ENCODE results near the gene CA10. TPM values are rescaled to one million over a fixed set of nuclear protein-coding genes. Genes with fewer than 3 reads are reported as not detected.

The CA10 gene
- total and polyA plus RNA-seq, 11 donors = not detected

DNA sequence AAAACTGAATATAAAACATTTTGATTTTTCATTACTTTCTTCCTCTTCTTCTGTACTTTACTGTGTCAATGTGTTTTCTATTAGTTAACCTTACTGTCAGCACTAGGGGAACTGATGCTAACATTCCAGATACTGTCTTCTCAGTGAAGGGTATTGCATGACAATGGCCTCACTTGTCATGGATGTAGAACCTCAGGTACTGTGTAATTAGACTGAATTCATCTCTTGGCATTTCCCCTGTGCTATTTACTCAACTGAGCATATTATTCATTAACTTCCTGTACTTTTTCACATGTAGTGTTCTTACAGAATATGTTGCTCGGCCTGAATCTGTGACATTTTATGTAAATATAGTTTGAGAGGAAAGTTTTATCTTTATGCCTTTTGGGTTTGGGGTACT lies 237.0 kb downstream of the CA10 start:
- ATAC-seq (no peak), DNase-seq (no peak)
- Histone ChIP-seq H3K36me3 (no peaks in the 10 kb centered on the region), H3K27me3 (no peaks in the 10 kb centered on the region), H3K9me3 (no peaks in the 10 kb centered on the region), H3K4me1 (no peaks in the 10 kb centered on the region), H3K4me3 (no peak overlapping the region), H3K27ac (no peak overlapping the region)
- intact Hi-C loops (cut with DNase I) = loop anchor here in 1 of 10 donors (5.0 kb wide), 1 partner anchor 51 kb away; no protein-coding TSS in a partner anchor
- TF ChIP-seq, protein P1, sequence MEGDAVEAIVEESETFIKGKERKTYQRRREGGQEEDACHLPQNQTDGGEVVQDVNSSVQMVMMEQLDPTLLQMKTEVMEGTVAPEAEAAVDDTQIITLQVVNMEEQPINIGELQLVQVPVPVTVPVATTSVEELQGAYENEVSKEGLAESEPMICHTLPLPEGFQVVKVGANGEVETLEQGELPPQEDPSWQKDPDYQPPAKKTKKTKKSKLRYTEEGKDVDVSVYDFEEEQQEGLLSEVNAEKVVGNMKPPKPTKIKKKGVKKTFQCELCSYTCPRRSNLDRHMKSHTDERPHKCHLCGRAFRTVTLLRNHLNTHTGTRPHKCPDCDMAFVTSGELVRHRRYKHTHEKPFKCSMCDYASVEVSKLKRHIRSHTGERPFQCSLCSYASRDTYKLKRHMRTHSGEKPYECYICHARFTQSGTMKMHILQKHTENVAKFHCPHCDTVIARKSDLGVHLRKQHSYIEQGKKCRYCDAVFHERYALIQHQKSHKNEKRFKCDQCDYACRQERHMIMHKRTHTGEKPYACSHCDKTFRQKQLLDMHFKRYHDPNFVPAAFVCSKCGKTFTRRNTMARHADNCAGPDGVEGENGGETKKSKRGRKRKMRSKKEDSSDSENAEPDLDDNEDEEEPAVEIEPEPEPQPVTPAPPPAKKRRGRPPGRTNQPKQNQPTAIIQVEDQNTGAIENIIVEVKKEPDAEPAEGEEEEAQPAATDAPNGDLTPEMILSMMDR (IDR thresholded peaks at IDR 0.05) = no peak
- TF ChIP-seq POLR2A (IDR thresholded peaks at IDR 0.05) = no peak
- WGBS, 4 donors = 58 to 72% (median 61%) methylated on average over 1 of the region's 1 CpG

DNA sequence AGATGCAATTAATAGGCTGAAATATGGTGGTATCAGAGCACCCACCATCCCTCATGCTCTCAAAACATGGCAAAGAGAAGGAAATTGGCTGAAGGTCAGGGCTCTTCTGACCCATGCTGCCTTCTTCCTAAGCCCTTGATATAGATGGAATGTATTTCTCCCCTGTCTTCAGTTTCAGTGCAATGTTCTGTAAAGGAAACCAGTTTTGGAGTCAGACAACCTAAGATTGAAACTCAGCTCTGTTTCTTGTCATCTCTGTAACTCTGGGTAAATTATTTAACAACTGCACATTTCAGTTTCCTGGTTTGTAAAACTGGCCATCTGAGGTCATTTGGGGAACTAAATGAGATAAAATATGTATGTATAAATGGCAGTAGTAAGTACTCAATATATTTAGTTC lies 243.9 kb downstream of the CA10 start:
- intact Hi-C loops (cut with DNase I) = loop anchor here in 1 of 10 donors (2.0 kb wide), 1 partner anchor 14 kb away; no protein-coding TSS in a partner anchor
- Histone ChIP-seq H3K27me3 (peaks cover 0 to 5% (median 0%) of the 10 kb centered on the region in 9 donors), H3K4me1 (no peaks in the 10 kb centered on the region), H3K4me3 (no peak overlapping the region), H3K9me3 (no peaks in the 10 kb centered on the region), H3K36me3 (no peaks in the 10 kb centered on the region), H3K27ac (no peak overlapping the region)
- no peak for TF ChIP-seq POLR2A (IDR thresholded peaks at IDR 0.05)
- TF ChIP-seq, protein P1 (IDR thresholded peaks at IDR 0.05) = no peak
- no peak for ATAC-seq
- DNase-seq = no peak

DNA sequence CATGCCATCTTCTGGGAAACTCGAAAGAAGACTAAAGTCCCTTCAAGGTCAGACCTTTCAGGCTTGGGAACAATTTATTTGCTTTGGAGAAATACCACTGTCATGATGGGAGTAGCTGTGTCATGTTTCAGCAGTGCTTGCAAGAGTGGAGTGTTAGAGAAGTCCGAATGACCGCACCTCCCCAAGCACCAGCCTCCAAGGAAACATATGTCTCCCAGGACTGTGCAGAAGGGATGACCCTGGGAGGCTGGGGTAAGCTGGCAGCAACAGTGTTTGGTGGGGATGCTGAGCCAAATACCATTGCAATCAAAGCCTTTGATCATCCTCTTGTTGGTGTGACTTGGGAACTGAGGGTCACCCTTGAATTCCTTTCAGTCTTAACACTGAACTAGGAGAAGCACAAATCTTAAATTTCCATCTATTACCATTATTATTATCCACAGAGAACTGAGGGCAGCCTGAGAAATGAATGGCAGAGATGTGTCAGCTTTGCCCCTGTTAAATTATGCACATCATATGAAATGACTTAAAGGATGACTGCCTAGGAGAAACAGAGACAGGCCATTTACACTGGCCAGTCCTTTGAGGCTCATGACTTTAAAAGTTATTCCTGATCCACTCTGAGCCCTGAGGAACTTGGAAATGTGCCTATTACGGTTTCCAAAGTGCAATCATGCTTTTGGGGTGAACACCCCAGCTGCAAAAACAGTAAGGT lies 244.9 kb downstream of the CA10 start:
- intact Hi-C loops (cut with DNase I) = loop anchor here in 1 of 10 donors (2.0 kb wide), 1 partner anchor 13 kb away; no protein-coding TSS in a partner anchor
- no peak for ATAC-seq

DNA sequence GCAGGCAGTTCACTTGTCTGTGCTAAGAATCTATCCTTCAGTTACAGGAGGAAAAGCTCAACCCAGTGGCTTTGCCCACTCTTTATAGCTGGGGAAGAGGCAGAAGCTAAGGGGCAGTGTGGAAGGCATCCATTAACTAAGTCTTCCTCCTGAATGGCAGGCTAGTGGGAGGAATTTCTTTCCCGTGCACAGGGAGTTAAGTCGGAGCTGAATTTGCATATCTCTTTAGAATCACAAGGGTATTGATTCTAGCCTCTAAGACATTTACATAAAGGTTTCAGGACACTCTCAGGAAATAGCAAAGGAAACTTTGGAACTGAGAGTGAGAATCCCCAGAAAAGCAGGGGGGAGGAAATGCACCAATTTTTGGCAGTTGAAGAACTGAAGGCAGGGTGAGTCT lies 245.6 kb downstream of the CA10 start:
- intact Hi-C loops (cut with DNase I) = no loop called here
- no peaks in the 10 kb centered on the region for H3K4me1 ChIP-seq
- peaks cover 0 to 6% (median 0%) of the 10 kb centered on the region in 9 donors for H3K27me3 ChIP-seq
- 13 to 29% (median 15%) methylated on average over 2 of the region's 2 CpGs for WGBS, 4 donors
- DNase-seq = no peak
- H3K9me3 ChIP-seq = no peaks in the 10 kb centered on the region
- no peak for ATAC-seq
- no peak overlapping the region for H3K4me3 ChIP-seq
- no peak for TF ChIP-seq POLR2A (IDR thresholded peaks at IDR 0.05)
- TF ChIP-seq, protein P1 (IDR thresholded peaks at IDR 0.05) = no peak
- no peak overlapping the region for H3K27ac ChIP-seq
- no peaks in the 10 kb centered on the region for H3K36me3 ChIP-seq

More for the DNA sequence above, 244.9 kb downstream of the CA10 start:
- no peaks in the 10 kb centered on the region for H3K4me1 ChIP-seq
- WGBS, 4 donors = 62 to 76% (median 68%) methylated on average over 4 of the region's 4 CpGs
- H3K27me3 ChIP-seq = peaks cover 0 to 5% (median 0%) of the 10 kb centered on the region in 9 donors
- no peak overlapping the region for H3K4me3 ChIP-seq
- no peak overlapping the region for H3K27ac ChIP-seq
- H3K9me3 ChIP-seq = no peaks in the 10 kb centered on the region
- H3K36me3 ChIP-seq = no peaks in the 10 kb centered on the region
- DNase-seq = no peak
- no peak for TF ChIP-seq POLR2A (IDR thresholded peaks at IDR 0.05)
- TF ChIP-seq, protein P1 (IDR thresholded peaks at IDR 0.05) = no peak

All from heart left ventricle (tissue), 16 donors.